Measurements from ENCODE around the gene SERPINB1.
"Not testable (repeated sequence)": the region's sequence is repeated elsewhere in the genome, so short reads cannot be mapped to it uniquely, and the experiment has no call there.

Gene SERPINB1

DNA sequence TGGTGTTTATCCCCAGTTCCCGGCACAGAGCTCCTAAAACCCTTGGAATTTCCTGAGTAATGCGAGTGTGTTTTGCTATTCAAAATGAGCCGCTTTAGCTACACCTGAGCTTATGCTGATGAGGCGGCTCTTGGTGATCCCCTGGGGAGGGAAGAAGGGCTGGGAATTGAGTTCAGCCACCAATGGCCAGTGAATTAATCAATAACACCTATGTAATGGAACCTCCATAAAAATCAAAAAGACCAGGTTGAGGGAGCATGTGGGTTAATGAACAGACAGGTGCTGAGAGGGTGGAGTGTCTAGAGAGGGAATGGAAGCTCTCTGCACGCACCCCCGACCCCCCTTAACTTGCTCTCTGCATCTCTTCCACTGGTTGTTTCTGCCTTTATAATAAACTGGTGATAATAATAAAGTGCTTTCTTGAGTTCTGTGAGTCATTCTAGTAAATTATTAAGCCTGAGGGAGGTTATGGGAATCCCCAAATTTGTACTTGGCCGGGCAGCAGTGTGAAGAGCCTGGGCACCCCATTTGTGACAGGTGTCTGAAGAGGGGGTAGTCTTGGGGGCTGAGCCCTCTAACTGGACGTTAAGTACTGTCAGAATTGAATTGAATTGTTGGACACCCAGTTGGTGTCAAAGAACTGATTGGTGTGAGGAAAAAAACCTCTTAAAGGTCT lies 24.6 kb upstream of the SERPINB1 start:
- no peak for DNase-seq (ENCODE audit: low read depth, low spot score)

- DNase-seq (ENCODE audit: low read depth, low spot score) = no peak
Observed at GRCh38 chr6:2865694-2866151, 24.1 kb upstream of the SERPINB1 start.

- DNase-seq (ENCODE audit: low read depth, low spot score) = no peak
Observed at GRCh38 chr6:2865270-2865669, 23.6 kb upstream of the SERPINB1 start.

DNA sequence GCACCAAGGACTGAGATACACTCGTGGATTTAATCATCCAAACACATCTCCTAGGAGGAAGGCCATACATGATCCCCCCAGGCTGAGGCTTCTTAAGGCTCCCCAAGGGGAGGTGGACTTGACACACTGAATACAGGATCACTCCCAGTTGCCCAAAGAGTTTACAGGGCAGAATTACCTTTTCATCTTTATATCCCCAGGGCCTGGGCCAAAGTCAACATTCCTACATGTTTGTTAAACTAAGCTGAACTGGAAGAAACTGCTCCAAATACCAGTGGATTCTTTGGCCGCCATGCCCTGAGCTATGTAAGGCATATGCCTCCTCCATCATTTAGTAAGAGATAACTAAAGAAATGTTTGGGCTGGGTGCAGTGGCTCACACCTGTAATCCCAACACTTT lies 22.2 kb upstream of the SERPINB1 start:
- DNase-seq (ENCODE audit: low read depth, low spot score) = no peak

DNA sequence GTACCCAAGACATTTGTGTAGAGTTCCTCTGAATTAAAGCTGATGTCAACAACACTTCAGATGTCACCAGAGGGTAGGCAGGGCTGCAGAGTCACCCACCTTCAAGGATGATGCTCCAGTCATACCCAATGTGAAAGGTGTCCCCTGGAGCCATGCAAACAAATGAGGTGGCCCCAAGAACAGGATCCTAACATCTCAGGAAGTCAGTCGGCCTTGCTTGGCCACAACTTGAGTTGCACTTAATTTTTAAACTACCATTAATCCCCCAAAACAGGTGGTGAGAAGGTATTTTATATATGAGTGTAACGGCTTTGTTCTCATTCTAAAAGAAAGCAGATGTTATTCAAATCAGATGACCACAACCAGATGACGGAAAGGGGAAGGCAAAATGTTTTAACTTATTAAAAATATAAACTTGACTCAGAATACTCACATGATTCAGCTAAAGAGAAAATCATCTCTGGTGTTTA lies 21.1 kb upstream of the SERPINB1 start:
- no peak for DNase-seq (ENCODE audit: low read depth, low spot score)

- DNase-seq (ENCODE audit: low read depth, low spot score) = no peak
Observed at GRCh38 chr6:2861822-2862164, 20.1 kb upstream of the SERPINB1 start.

GRCh38 chr6:2861060-2861821 lies 19.6 kb upstream of the SERPINB1 start:
- no peak for DNase-seq (ENCODE audit: low read depth, low spot score)

DNA sequence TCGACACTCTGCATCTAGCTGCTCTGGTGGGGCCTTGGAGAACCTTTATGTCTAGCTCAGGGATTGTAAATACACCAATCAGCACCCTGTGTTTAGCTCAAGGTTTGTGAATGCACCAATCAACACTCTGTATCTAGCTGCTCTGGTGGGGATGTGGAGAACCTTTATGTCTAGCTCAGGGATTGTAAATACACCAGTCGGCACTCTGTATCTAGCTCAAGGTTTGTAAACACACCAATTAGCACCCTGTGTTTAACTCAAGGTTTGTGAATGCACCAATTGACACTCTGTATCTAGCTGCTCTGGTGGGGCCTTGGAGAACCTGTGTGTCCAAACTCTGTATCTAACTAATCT lies 19.0 kb upstream of the SERPINB1 start:
- not testable (repeated sequence) for DNase-seq (ENCODE audit: low read depth, low spot score)

DNA sequence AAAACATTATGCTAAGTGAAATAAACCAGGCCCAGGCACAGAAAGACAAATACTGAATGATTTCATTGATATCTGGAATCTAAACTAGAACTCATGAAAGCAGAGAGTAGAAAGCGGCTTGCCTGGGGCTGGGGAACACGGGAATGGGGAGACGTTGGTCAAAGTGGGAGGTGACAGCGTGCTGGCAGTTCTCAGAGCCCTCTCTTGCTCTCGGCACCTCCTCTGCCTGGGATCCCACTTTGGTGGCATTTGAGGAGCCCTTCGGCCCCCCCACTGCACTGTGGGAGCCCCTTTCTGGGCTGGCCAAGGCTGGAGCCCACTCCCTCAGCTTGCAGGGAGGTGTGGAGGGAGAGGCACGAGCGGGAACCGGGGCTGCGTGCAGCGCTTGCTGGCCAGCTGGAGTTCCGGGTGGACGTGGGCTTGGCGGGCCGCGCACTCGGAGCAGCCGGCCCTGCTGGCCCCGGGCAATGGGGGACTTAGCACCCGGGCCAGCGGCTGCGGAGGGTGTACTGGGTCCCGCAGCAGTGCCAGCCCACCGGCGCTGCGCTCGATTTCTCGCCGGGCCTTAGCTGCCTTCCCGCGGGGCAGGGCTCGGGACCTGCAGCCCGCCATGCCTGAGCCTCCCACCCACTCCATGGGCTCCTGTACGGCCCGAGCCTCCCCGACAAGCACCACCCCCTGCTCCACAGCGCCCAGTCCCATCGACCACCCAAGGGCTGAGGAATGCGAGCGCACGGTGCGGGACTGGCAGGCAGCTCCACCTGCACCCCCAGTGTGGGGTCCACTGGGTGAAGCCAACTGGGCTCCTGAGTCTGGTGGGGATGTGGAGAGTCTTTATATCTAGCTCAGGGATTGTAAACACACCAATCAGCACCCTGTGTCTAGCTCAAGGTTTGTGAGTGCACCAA lies 18.4 kb upstream of the SERPINB1 start:
- not testable (repeated sequence) for DNase-seq (ENCODE audit: low read depth, low spot score)

DNA sequence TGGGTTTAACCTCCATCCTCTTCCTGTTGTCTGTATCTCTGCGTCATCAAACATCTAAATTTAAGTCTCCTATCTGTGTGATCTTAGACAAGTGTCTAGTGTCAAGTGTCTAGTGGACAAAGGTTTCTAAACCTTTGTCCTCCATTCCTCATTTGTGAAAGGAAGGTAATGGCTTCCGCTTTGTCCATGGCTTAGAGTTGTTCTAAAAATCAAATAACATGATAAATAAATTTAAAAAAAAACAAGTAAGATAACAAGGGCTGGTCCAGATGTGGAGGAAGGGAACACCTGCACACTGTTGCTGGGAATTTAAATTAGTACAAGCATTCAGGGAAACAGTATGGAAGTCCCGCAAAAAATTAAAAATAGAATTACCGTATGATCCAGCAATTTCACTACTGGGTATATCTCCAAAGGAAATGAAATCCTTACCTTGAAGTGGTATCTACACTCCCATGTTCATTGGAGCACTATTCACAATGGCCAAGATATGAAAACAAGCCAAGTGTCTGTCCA lies 17.6 kb upstream of the SERPINB1 start:
- no peak for DNase-seq (ENCODE audit: low read depth, low spot score)

DNA sequence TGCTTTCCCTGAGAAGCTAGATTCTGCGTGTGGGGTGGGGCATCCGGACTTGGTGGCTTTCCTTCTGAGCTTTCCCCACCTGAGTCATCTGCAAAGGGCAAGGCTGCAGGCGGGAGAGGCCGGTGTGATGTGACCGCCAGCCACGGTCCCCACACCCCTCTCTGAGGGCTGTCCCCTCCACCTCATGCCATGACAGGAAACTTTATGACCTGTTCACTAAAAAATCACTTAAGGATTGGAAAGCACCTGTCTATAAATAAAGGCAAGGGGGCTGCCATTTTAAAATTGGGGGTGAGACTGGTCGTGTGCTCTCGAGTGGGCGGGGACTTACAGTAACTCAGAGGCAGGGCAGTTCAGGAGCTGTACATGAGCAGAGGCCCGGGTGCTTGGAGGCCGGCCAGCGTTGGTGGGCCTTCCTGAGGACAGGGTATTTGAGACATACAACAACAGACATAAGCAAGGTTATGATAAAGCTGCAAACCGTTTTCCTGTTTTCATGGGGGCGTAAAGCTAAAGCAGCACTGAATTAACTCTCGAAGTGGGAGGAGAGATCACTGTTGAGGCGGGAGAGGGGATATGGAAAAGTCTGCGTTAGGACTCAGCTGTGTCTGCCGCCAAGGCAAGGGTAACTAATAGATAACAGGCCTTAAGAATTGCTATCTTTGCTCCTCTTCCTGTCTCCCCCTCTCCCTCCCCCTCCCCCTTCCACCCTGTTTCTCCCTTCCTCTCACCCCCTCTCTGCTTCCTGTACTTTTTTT lies 16.1 kb upstream of the SERPINB1 start:
- no peak for DNase-seq (ENCODE audit: low read depth, low spot score)

DNA sequence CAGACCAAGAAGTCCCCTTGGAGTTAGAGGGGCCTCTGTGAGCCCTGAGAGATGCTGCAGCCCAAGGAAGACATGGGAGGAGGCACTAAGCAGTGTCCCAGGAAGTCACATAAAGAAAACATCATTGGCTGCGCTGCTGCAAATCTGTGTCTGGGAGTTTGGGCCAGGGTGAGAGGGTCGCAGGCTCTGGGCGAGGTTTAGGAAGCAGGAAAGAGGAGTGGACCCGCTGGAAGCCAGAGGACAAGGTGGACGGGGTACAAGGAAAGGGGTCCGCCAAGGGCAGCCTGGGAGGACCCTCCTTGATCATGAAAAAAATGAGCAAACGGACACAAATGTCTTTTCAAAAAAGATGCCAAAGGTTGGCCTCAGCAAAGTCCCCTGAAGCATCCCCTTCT lies 15.5 kb upstream of the SERPINB1 start:
- no peak for DNase-seq (ENCODE audit: low read depth, low spot score)

GRCh38 chr6:2855061-2855519 lies 13.4 kb upstream of the SERPINB1 start:
- no peak for DNase-seq (ENCODE audit: low read depth, low spot score)

GRCh38 chr6:2854396-2854982 lies 12.8 kb upstream of the SERPINB1 start:
- DNase-seq (ENCODE audit: low read depth, low spot score) = no peak

DNA sequence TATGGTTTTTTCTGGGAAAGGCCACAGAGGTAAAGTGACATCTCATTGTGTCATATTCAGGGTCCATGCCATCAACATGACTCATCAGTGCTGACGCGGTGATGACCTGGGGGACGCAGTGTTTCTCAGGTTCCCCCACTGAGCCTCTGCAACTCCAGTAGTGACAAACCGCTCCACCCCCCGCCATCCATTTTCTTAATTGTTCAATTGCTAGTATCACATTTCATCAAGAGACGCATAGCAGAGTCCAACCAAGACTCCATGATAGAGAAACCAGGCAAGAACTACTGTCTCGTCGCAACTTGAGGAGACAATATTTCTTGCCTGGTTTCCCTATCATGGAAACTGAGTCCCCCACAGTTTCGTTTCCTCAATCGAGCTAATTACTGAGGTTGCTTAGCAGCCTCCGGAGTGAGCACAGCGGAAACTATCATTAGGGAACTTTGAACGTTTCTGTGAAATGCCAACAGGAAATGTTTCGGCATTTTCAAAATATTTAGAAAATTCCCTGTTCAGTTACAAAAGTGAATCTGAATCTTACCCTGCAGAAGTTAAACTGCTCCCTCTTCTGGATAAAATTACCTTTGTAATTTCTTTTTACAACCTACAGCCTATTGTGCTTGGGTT lies 12.2 kb upstream of the SERPINB1 start:
- no peak for DNase-seq (ENCODE audit: low read depth, low spot score)

GRCh38 chr6:2853378-2853768 lies 11.7 kb upstream of the SERPINB1 start:
- DNase-seq (ENCODE audit: low read depth, low spot score) = not testable (repeated sequence)

- DNase-seq (ENCODE audit: low read depth, low spot score) = no peak
Observed at GRCh38 chr6:2852921-2853322, 11.3 kb upstream of the SERPINB1 start.

GRCh38 chr6:2852514-2852855 lies 10.8 kb upstream of the SERPINB1 start:
- no peak for DNase-seq (ENCODE audit: low read depth, low spot score)

DNA sequence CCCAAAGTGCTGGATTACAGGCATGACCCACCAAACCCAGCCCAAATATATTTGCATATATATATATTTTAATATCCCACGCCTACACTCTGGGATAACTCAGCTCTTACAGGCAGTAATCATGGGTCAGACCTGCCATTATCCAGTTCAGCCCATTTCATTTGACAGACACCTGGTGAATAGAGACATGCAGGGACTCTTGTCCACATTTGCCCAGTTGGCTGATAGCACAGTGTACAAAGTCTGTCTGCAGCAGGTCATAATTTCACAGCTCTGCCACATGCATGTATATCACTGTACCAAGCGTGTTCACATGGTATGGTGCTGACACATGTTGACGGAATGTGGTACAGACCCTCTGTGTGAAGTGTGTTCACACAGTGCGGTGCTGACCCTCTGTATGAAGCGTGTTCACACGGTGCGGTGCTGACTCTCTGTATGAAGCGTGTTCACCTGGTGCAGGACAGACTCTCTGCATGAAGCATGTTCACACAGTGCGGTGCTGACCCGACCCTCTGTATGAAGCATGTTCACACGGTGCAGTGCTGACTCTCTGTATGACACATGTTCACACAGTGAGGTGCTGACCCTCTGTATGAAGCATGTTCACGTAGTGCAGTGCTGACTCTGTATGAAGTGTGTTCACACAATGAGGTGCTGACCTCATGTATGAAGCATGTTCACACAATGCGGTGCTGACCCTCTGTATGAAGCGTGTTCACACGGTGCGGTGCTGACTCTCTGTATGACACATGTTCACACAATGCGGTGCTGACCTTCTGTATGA lies 10.3 kb upstream of the SERPINB1 start:
- DNase-seq (ENCODE audit: low read depth, low spot score) = no peak
